ENCODE measurements around the gene TBL3. TPM values are rescaled to one million over a fixed set of nuclear protein-coding genes. Genes with fewer than 3 reads are reported as not detected.
"Not testable (repeated sequence)": the region's sequence is repeated elsewhere in the genome, so short reads cannot be mapped to it uniquely, and the experiment has no call there.

The TBL3 gene
- polyA plus RNA-seq, 12 donors: 16.7 to 31.5 (median 21.7) TPM; not detected in 1

- no peak for DNase-seq
These were observed 29.6 kb upstream of the TBL3 start for GRCh38 chr16:1942047-1942809.

- DNase-seq: peak; percentile 98
These were observed 28.8 kb upstream of the TBL3 start, which contains the start of gene MSRB1 for GRCh38 chr16:1942810-1943726. MSRB1 (minus strand) TSS chr16:1943199; CDS start chr16:1943156, 43 bp downstream.

- DNase-seq: no peak
These were observed 27.1 kb upstream of the TBL3 start for GRCh38 chr16:1944612-1945199.

GRCh38 chr16:1945559-1946391, 26.1 kb upstream of the TBL3 start:
- DNase-seq: no peak

- DNase-seq: no peak
These were observed 25.1 kb upstream of the TBL3 start for GRCh38 chr16:1946495-1947368.

GRCh38 chr16:1947369-1947670, 24.5 kb upstream of the TBL3 start:
- no peak for DNase-seq

GRCh38 chr16:1949507-1949906, 22.3 kb upstream of the TBL3 start:
- DNase-seq: no peak

- no peak for DNase-seq
These were observed 21.8 kb upstream of the TBL3 start for GRCh38 chr16:1950047-1950446.

- DNase-seq: no peak
These were observed 21.3 kb upstream of the TBL3 start for GRCh38 chr16:1950559-1950958.

- DNase-seq: no peak
These were observed 18.1 kb upstream of the TBL3 start for GRCh38 chr16:1953734-1954133.

GRCh38 chr16:1957434-1958142, 14.3 kb upstream of the TBL3 start:
- DNase-seq: not testable (repeated sequence)

GRCh38 chr16:1958143-1958491, 13.7 kb upstream of the TBL3 start:
- not testable (repeated sequence) for DNase-seq

GRCh38 chr16:1958715-1959268, 13.1 kb upstream of the TBL3 start:
- DNase-seq: no peak

GRCh38 chr16:1959269-1960039, 12.4 kb upstream of the TBL3 start, which contains the start of gene NDUFB10:
NDUFB10 (plus strand) TSS chr16:1959538; CDS start chr16:1959625, 87 bp downstream.
- DNase-seq: peak; percentile 94

GRCh38 chr16:1960665-1961630, 10.9 kb upstream of the TBL3 start:
- no peak for DNase-seq

- DNase-seq: no peak
These were observed 10.2 kb upstream of the TBL3 start for GRCh38 chr16:1961651-1962067.
